Activated naive CD4-positive, alpha-beta T cell treated with anti-CD3 and anti-CD28 coated beads, Interleukin-2, amount 10 ng/mL, durations not matched to agents 7 days and 5 days (primary cell): ENCODE data around the gene CD63.
A peak's percentile ranks its signal among the peaks of the same experiment; 100 is the strongest.

ENCODE experiments used
- CTCF ChIA-PET: fragments of 350-600 bp; sonication (Branson Sonifier 250); formaldehyde crosslinking; loops from one replicate; lab custom pipeline; 2021; ENCODE audit warnings: antibody characterized with exemption; lab: Charles Lee
- DNase-seq: peaks from one replicate; pipeline ENCODE4 v3.0.0-alpha.2; 2020
- H3K27ac Mint-ChIP-seq: one replicate; pipeline ENCODE4 v1.8.0; 2021; ENCODE audit warnings: mild to moderate bottlenecking, moderate library complexity, mixed read lengths
- H3K27me3 Mint-ChIP-seq: one replicate; pipeline ENCODE4 v1.8.0; 2021; ENCODE audit warnings: mild to moderate bottlenecking, mixed read lengths
- H3K36me3 Mint-ChIP-seq: one replicate; pipeline ENCODE4 v1.8.0; 2021; ENCODE audit warnings: mixed read lengths
- H3K4me1 Mint-ChIP-seq: one replicate; pipeline ENCODE4 v1.8.0; 2021; ENCODE audit warnings: mixed read lengths
- H3K4me3 Mint-ChIP-seq: one replicate; pipeline ENCODE4 v1.8.0; 2021; ENCODE audit warnings: mild to moderate bottlenecking, moderate library complexity, mixed read lengths
- H3K9me3 Mint-ChIP-seq: one replicate; pipeline ENCODE4 v1.8.0; 2021; ENCODE audit warnings: mixed read lengths

Gene CD63

GRCh38 chr12:55745361-55746173 is 16.8 kb upstream of the CD63 start:
- Mint-ChIP-seq H3K4me1 (peaks cover 44% of the 10 kb centered on the region), H3K36me3 (peaks cover 12% of the 10 kb centered on the region), H3K27ac (no peak overlapping the region), H3K9me3 (no peaks in the 10 kb centered on the region), H3K4me3 (peak overlapping the region; percentile 91), H3K27me3 (peaks cover 37% of the 10 kb centered on the region)
- DNase-seq: no peak
- CTCF ChIA-PET: interaction anchor here (2.6 to 3.4 kb wide), 4 partner anchors 8 to 194 kb away, joined by 8 to 18 read pairs (median 11); no protein-coding TSS in a partner anchor

GRCh38 chr12:55744340-55745030 is 15.7 kb upstream of the CD63 start:
- CTCF ChIA-PET: interaction anchor here (1.0 to 2.6 kb wide), 7 partner anchors 10 to 229 kb away, joined by 3 to 12 read pairs (median 4); partner anchors contain the start of genes BLOC1S1, RAB5B and RDH5
- Mint-ChIP-seq H3K4me3 (peak overlapping the region; percentile 91), H3K27ac (no peak overlapping the region), H3K9me3 (no peaks in the 10 kb centered on the region), H3K27me3 (peaks cover 48% of the 10 kb centered on the region), H3K36me3 (peaks cover 8% of the 10 kb centered on the region), H3K4me1 (peaks cover 46% of the 10 kb centered on the region)
- no peak for DNase-seq

GRCh38 chr12:55743406-55744339 is 14.9 kb upstream of the CD63 start:
- H3K36me3 Mint-ChIP-seq: peaks cover 4% of the 10 kb centered on the region
- CTCF ChIA-PET: interaction anchor here (1.0 to 2.6 kb wide), 7 partner anchors 11 to 230 kb away, joined by 3 to 12 read pairs (median 4); partner anchors contain the start of genes BLOC1S1, RAB5B and RDH5
- peak overlapping the region; percentile 78 for H3K27ac Mint-ChIP-seq
- H3K27me3 Mint-ChIP-seq: peaks cover 48% of the 10 kb centered on the region
- H3K4me1 Mint-ChIP-seq: peaks cover 49% of the 10 kb centered on the region
- H3K4me3 Mint-ChIP-seq: peak overlapping the region; percentile 91
- peak; percentile 67 for DNase-seq
- H3K9me3 Mint-ChIP-seq: no peaks in the 10 kb centered on the region

GRCh38 chr12:55742719-55743405 is 14.1 kb upstream of the CD63 start, which contains the start of gene GDF11:
Gene GDF11, plus strand, starts transcription at chr12:55743122. Its CDS starts 195 bp downstream, at chr12:55743317.
- H3K36me3 Mint-ChIP-seq: peaks cover 3% of the 10 kb centered on the region
- peak; percentile 87 for DNase-seq

GRCh38 chr12:55741931-55742680 is 13.3 kb upstream of the CD63 start:
- peaks cover 48% of the 10 kb centered on the region for H3K27me3 Mint-ChIP-seq
- no peak overlapping the region for H3K27ac Mint-ChIP-seq
- H3K4me3 Mint-ChIP-seq: peak overlapping the region; percentile 81
- CTCF ChIA-PET: interaction anchor here (0.8 to 1.4 kb wide), 4 partner anchors 11 to 198 kb away, joined by 3 to 8 read pairs (median 4); no protein-coding TSS in a partner anchor
- peaks cover 62% of the 10 kb centered on the region for H3K4me1 Mint-ChIP-seq
- H3K9me3 Mint-ChIP-seq: no peaks in the 10 kb centered on the region
- peaks cover 3% of the 10 kb centered on the region for H3K36me3 Mint-ChIP-seq
- DNase-seq: no peak

More at GRCh38 chr12:55742719-55743405, 14.1 kb upstream of the CD63 start, which contains the start of gene GDF11:
- Mint-ChIP-seq H3K27ac (peak within 1 kb of the TSS; percentile 78), H3K4me1 (peaks cover 54% of the 10 kb centered on the region), H3K9me3 (no peaks in the 10 kb centered on the region), H3K27me3 (peaks cover 48% of the 10 kb centered on the region), H3K4me3 (peak within 1 kb of the TSS; percentile 91)
- CTCF ChIA-PET: interaction anchor here (0.8 to 2.6 kb wide), 8 partner anchors 10 to 197 kb away, joined by 3 to 12 read pairs (median 7); no protein-coding TSS in a partner anchor

GRCh38 chr12:55739025-55739378 is 10.2 kb upstream of the CD63 start:
- Mint-ChIP-seq H3K4me3 (peak overlapping the region; percentile 73), H3K27ac (no peak overlapping the region), H3K27me3 (peaks cover 39% of the 10 kb centered on the region), H3K36me3 (no peaks in the 10 kb centered on the region), H3K9me3 (no peaks in the 10 kb centered on the region), H3K4me1 (peaks cover 47% of the 10 kb centered on the region)
- no peak for DNase-seq
- CTCF ChIA-PET: interaction anchor here (0.6 to 8.6 kb wide), 43 partner anchors 9 to 725 kb away, joined by 3 to 166 read pairs (median 5); partner anchors contain the start of genes BLOC1S1, CD63, ORMDL2 and PA2G4

GRCh38 chr12:55738123-55739024 is 9.6 kb upstream of the CD63 start:
- peak; percentile 90 for DNase-seq
- peak overlapping the region; percentile 78 for H3K27ac Mint-ChIP-seq
- H3K36me3 Mint-ChIP-seq: no peaks in the 10 kb centered on the region
- H3K4me3 Mint-ChIP-seq: peak overlapping the region; percentile 73
- H3K9me3 Mint-ChIP-seq: no peaks in the 10 kb centered on the region
- CTCF ChIA-PET: interaction anchor here (0.6 to 8.6 kb wide), 52 partner anchors 9 to 726 kb away, joined by 3 to 166 read pairs (median 5); partner anchors contain the start of genes BLOC1S1, CD63, ESYT1 and ORMDL2
- peaks cover 41% of the 10 kb centered on the region for H3K4me1 Mint-ChIP-seq
- peaks cover 32% of the 10 kb centered on the region for H3K27me3 Mint-ChIP-seq

GRCh38 chr12:55737581-55738122 is 8.8 kb upstream of the CD63 start:
- CTCF ChIA-PET: interaction anchor here (0.6 to 8.6 kb wide), 39 partner anchors 8 to 468 kb away, joined by 3 to 166 read pairs (median 6); partner anchors contain the start of genes BLOC1S1, CD63, ESYT1 and ORMDL2
- Mint-ChIP-seq H3K36me3 (no peaks in the 10 kb centered on the region), H3K4me3 (peak overlapping the region; percentile 73), H3K27me3 (peaks cover 28% of the 10 kb centered on the region), H3K4me1 (peaks cover 38% of the 10 kb centered on the region), H3K9me3 (no peaks in the 10 kb centered on the region), H3K27ac (peak overlapping the region; percentile 67)
- DNase-seq: no peak

- CTCF ChIA-PET: interaction anchor here (0.6 to 8.6 kb wide), 17 partner anchors 7 to 304 kb away, joined by 3 to 166 read pairs (median 7); partner anchors contain the start of genes BLOC1S1, CD63 and RDH5
- peak; percentile 78 for DNase-seq
- no peaks in the 10 kb centered on the region for H3K36me3 Mint-ChIP-seq
- no peaks in the 10 kb centered on the region for H3K9me3 Mint-ChIP-seq
- peaks cover 34% of the 10 kb centered on the region for H3K4me1 Mint-ChIP-seq
- H3K4me3 Mint-ChIP-seq: peak overlapping the region; percentile 73
- H3K27ac Mint-ChIP-seq: peak overlapping the region; percentile 67
- H3K27me3 Mint-ChIP-seq: peaks cover 22% of the 10 kb centered on the region
Observed at GRCh38 chr12:55736780-55737580, 8.2 kb upstream of the CD63 start.

- no peak for DNase-seq
- Mint-ChIP-seq H3K27ac (peak overlapping the region; percentile 58), H3K4me3 (no peak overlapping the region), H3K4me1 (peaks cover 30% of the 10 kb centered on the region), H3K27me3 (peaks cover 14% of the 10 kb centered on the region), H3K36me3 (no peaks in the 10 kb centered on the region), H3K9me3 (no peaks in the 10 kb centered on the region)
- CTCF ChIA-PET: interaction anchor here (2.1 to 8.6 kb wide), 3 partner anchors 12 to 90 kb away, joined by 7 to 166 read pairs (median 18); partner anchors contain the start of genes BLOC1S1 and RDH5
Observed at GRCh38 chr12:55736076-55736475, 7.3 kb upstream of the CD63 start.
